ENCODE measurements around the gene PACRG. TPM values are rescaled to one million over a fixed set of nuclear protein-coding genes. Genes with fewer than 3 reads are reported as not detected.

PACRG gene
- total RNA-seq, 2 experiments from 2014 or later, result 0.66 to 0.81 TPM

GRCh38 chr6:163293286-163293685 lies 565.5 kb downstream of the PACRG start:
- Mint-ChIP-seq H3K27ac (no peak overlapping the region), H3K27me3 (no peaks in the 10 kb centered on the region), H3K36me3 (ENCODE audit: low read depth) (no peaks in the 10 kb centered on the region), H3K9me3 (no peaks in the 10 kb centered on the region), H3K4me1 (ENCODE audit: low read depth) (no peaks in the 10 kb centered on the region), H3K4me3 (no peak overlapping the region)
- no peak for DNase-seq
- no peaks in the 10 kb centered on the region for H3K36me3 ChIP-seq (ENCODE audit: insufficient read depth, low read length)
- intact Hi-C loops (cut with DNase I, micrococcal nuclease), result no loop called here
- ATAC-seq (ENCODE audit: poor library complexity), result no peak
- POLR2A ChIA-PET, result no interaction called here
- no peak overlapping the region for H3K27ac ChIP-seq (ENCODE audit: low read depth in 1 of 2, low read length in 2 of 2)
- no peak overlapping the region for H3K4me3 ChIP-seq (ENCODE audit: low read length)
- no peaks in the 10 kb centered on the region for H3K9me3 ChIP-seq (ENCODE audit: control insufficient read depth in 1 of 2, insufficient read depth in 1 of 2, low read length in 2 of 2)
- TF ChIP-seq CTCF (IDR thresholded peaks at IDR 0.05), result no peak
- no peaks in the 10 kb centered on the region for H3K27me3 ChIP-seq (ENCODE audit: control insufficient read depth in 1 of 2, insufficient read depth in 2 of 2, low read length in 2 of 2)
- CTCF ChIA-PET, result no interaction called here
- no peaks in the 10 kb centered on the region for H3K4me1 ChIP-seq (ENCODE audit: insufficient read depth, low read length)

- Mint-ChIP-seq H3K27me3 (no peaks in the 10 kb centered on the region), H3K36me3 (ENCODE audit: low read depth) (no peaks in the 10 kb centered on the region), H3K4me3 (no peak overlapping the region), H3K9me3 (no peaks in the 10 kb centered on the region), H3K4me1 (ENCODE audit: low read depth) (no peaks in the 10 kb centered on the region), H3K27ac (no peak overlapping the region)
- Histone ChIP-seq H3K4me1 (ENCODE audit: insufficient read depth, low read length) (no peaks in the 10 kb centered on the region), H3K9me3 (ENCODE audit: control insufficient read depth in 1 of 2, insufficient read depth in 1 of 2, low read length in 2 of 2) (no peaks in the 10 kb centered on the region), H3K4me3 (ENCODE audit: low read length) (no peak overlapping the region), H3K27me3 (ENCODE audit: control insufficient read depth in 1 of 2, insufficient read depth in 2 of 2, low read length in 2 of 2) (no peaks in the 10 kb centered on the region), H3K36me3 (ENCODE audit: insufficient read depth, low read length) (no peaks in the 10 kb centered on the region), H3K27ac (ENCODE audit: low read depth in 1 of 2, low read length in 2 of 2) (no peak overlapping the region)
- DNase-seq (no peak), ATAC-seq (ENCODE audit: poor library complexity) (no peak)
- intact Hi-C loops (cut with DNase I, micrococcal nuclease), result no loop called here
- ChIA-PET POLR2A (no interaction called here), CTCF (no interaction called here)
- no peak for TF ChIP-seq CTCF (IDR thresholded peaks at IDR 0.05)
These were observed 567.0 kb downstream of the PACRG start for GRCh38 chr6:163294734-163295133.

GRCh38 chr6:163296835-163297519 lies 569.2 kb downstream of the PACRG start:
- no peaks in the 10 kb centered on the region for H3K36me3 ChIP-seq (ENCODE audit: insufficient read depth, low read length)
- no peak overlapping the region for H3K4me3 ChIP-seq (ENCODE audit: low read length)
- no peak overlapping the region for H3K4me3 Mint-ChIP-seq
- H3K4me1 Mint-ChIP-seq (ENCODE audit: low read depth), result no peaks in the 10 kb centered on the region
- CTCF ChIA-PET, result no interaction called here
- ATAC-seq (ENCODE audit: poor library complexity) (no peak), DNase-seq (no peak)
- no peaks in the 10 kb centered on the region for H3K9me3 ChIP-seq (ENCODE audit: control insufficient read depth in 1 of 2, insufficient read depth in 1 of 2, low read length in 2 of 2)
- intact Hi-C loops (cut with DNase I, micrococcal nuclease), result no loop called here
- POLR2A ChIA-PET, result no interaction called here
- TF ChIP-seq CTCF (IDR thresholded peaks at IDR 0.05), result no peak
- H3K27ac ChIP-seq (ENCODE audit: low read depth in 1 of 2, low read length in 2 of 2), result no peak overlapping the region
- H3K27ac Mint-ChIP-seq, result no peak overlapping the region
- H3K27me3 ChIP-seq (ENCODE audit: control insufficient read depth in 1 of 2, insufficient read depth in 2 of 2, low read length in 2 of 2), result no peaks in the 10 kb centered on the region
- no peaks in the 10 kb centered on the region for H3K9me3 Mint-ChIP-seq
- H3K27me3 Mint-ChIP-seq, result no peaks in the 10 kb centered on the region
- no peaks in the 10 kb centered on the region for H3K36me3 Mint-ChIP-seq (ENCODE audit: low read depth)
- no peaks in the 10 kb centered on the region for H3K4me1 ChIP-seq (ENCODE audit: insufficient read depth, low read length)
